K562 (cell line): ENCODE measurements around the gene PPM1M. TPM values are rescaled to one million over a fixed set of nuclear protein-coding genes. Genes with fewer than 3 reads are reported as not detected.

Experiments used
- ATAC-seq: fragments of 200-7000 bp; cut with Tn5 transposase; 3 replicates; pipeline ENCODE4 v1.9.1; 2020; ENCODE audit warnings: moderate library complexity
- BruUV-seq: library from RNA; stranded (reverse); fragments of 400-500 nt; replicated peaks from 2 replicates; lab custom pipeline; 2021; lab: Mats Ljungman, UMichigan
- CTCF ChIA-PET: fragments of 300-600 bp; formaldehyde crosslinking; extraction: SDS; loops from one replicate; lab custom pipeline; 2021; ENCODE audit warnings: low intra/inter-chr PET ratio; lab: Yijun Ruan, JAX
- POLR2A ChIA-PET: fragments of 300-600, 350-650 bp; sonication (Branson Sonifier 250); formaldehyde crosslinking; extraction: SDS; loops from one replicate; lab custom pipeline; 2021; ENCODE audit warnings: antibody characterized with exemption, inconsistent platforms; lab: Yijun Ruan, JAX
- DNase-seq, 4 experiments: peaks; one replicate each; pipeline versions ENCODE4 v3.0.0 to v3.0.0-alpha.2; 2011 to 2018; ENCODE audit warnings: low spot score in 3 of 4, mixed read lengths in 3 of 4; ENCODE audit errors: extremely low read depth in 1 of 4
- FAIRE-seq: peaks from 2 replicates; lab custom pipeline; 2011; peaks lifted over from hg19 to GRCh38; lab: Jason Lieb, UNC
- H2AFZ ChIP-seq: 2 replicates; pipeline ENCODE4 v1.6.0; 2011; ENCODE audit warnings: low read depth, low read length, control low read depth, inconsistent platforms
- H3K27ac ChIP-seq: fragments of 200-600 bp; 3 replicates; pipeline ENCODE4 v1.8.0; 2011; ENCODE audit warnings: low read depth, mild to moderate bottlenecking, control low read depth, inconsistent platforms, low read length, moderate library complexity, mixed read lengths; ENCODE audit errors: extremely low read depth
- H3K27me3 ChIP-seq, 2 experiments: fragments of 300-600 bp in 1 of 2; 2 replicates in 1 of 2; 3 replicates in 1 of 2; pipeline versions ENCODE4 v1.6.0 to v1.8.0; 2011; ENCODE audit warnings: inconsistent platforms in 2 of 2, low read length in 2 of 2, mild to moderate bottlenecking in 1 of 2, mixed read lengths in 1 of 2, moderate library complexity in 1 of 2; ENCODE audit not compliant: control insufficient read depth in 2 of 2, insufficient read depth in 2 of 2
- H3K36me3 ChIP-seq: fragments of 300-600 bp; 3 replicates; pipeline ENCODE4 v1.8.0; 2011; ENCODE audit warnings: mild to moderate bottlenecking, low read length, inconsistent platforms; ENCODE audit not compliant: control insufficient read depth, insufficient read depth
- H3K4me1 ChIP-seq, 2 experiments: fragments of 200-600 bp in 1 of 2; replicated peaks in 1 of 2; 2 replicates in 1 of 2; 3 replicates in 1 of 2; pipeline versions ENCODE4 v1.5.1 to v1.8.0; 2011; ENCODE audit warnings: inconsistent platforms in 2 of 2, low read length in 2 of 2, mild to moderate bottlenecking in 1 of 2, mixed read lengths in 1 of 2, moderate library complexity in 1 of 2; ENCODE audit not compliant: control insufficient read depth in 2 of 2, insufficient read depth in 2 of 2
- H3K4me2 ChIP-seq: 2 replicates; pipeline ENCODE4 v1.6.1; 2011; ENCODE audit warnings: low read length, control low read depth, inconsistent platforms, mixed read lengths; ENCODE audit not compliant: insufficient read depth
- H3K4me3 ChIP-seq: fragments of 200-600 bp; sonication (generic), shearing (Covaris generic); 2 replicates; pipeline ENCODE4 v1.5.1; 2016; ENCODE audit warnings: control low read depth, inconsistent platforms
- H3K79me2 ChIP-seq: fragments of 200-600 bp; 3 replicates; pipeline ENCODE4 v1.8.0; 2011; ENCODE audit warnings: low read length, inconsistent platforms; ENCODE audit not compliant: control insufficient read depth, insufficient read depth
- H3K9ac ChIP-seq, 2 experiments: 2 replicates each; pipeline versions ENCODE4 v1.6.0 to v1.6.1; 2011; ENCODE audit warnings: low read depth in 2 of 2, low read length in 2 of 2, control low read depth in 1 of 2, inconsistent platforms in 1 of 2, mild to moderate bottlenecking in 1 of 2, mixed read lengths in 1 of 2; ENCODE audit not compliant: insufficient read depth in 1 of 2
- H3K9me1 ChIP-seq: one replicate; pipeline ENCODE4 v1.6.0; 2011; ENCODE audit warnings: inconsistent platforms, mild to moderate bottlenecking, low read length, moderate library complexity; ENCODE audit not compliant: control insufficient read depth, insufficient read depth
- H3K9me3 ChIP-seq: replicated peaks from 2 replicates; pipeline ENCODE4 v1.5.1; 2011; ENCODE audit warnings: low read depth, low read length, inconsistent platforms; ENCODE audit not compliant: control insufficient read depth, insufficient read depth
- H4K20me1 ChIP-seq: replicated peaks from 2 replicates; pipeline ENCODE4 v1.6.1; 2011; ENCODE audit warnings: low read length, inconsistent platforms, mixed read lengths; ENCODE audit not compliant: control insufficient read depth, insufficient read depth
- CREM ChIP-seq: IDR thresholded peaks from 2 replicates; pipeline ENCODE4 v1.6.1; 2014; ENCODE audit warnings: antibody characterized with exemption, low read depth
- ELK1 ChIP-seq: sonication (generic); formaldehyde crosslinking; IDR thresholded peaks from 2 replicates; pipeline ENCODE4 v1.8.1; 2022; ENCODE audit warnings: missing genetic modification reagents
- HNRNPL ChIP-seq: fragments of 200-400 bp; formaldehyde crosslinking; IDR thresholded peaks from 2 replicates; pipeline ENCODE4 v1.6.1; 2017; ENCODE audit warnings: low read depth, mild to moderate bottlenecking, low read length
- KDM5B ChIP-seq: fragments of 200-600 bp; sonication (generic); IDR thresholded peaks from 2 replicates; pipeline ENCODE4 v1.6.1; 2012; ENCODE audit warnings: low read depth, mild to moderate bottlenecking, moderate library complexity, low read length, control low read depth, inconsistent platforms; ENCODE audit not compliant: insufficient replicate concordance
- L3MBTL2 ChIP-seq: fragments of 450-650 bp; IDR thresholded peaks from 2 replicates; pipeline ENCODE4 v1.6.1; 2016; ENCODE audit warnings: mild to moderate bottlenecking, moderate library complexity
- ZBTB49 ChIP-seq: sonication (generic); formaldehyde crosslinking; IDR thresholded peaks from 2 replicates; pipeline ENCODE4 v1.8.0; 2022; ENCODE audit warnings: missing genetic modification reagents, mild to moderate bottlenecking, borderline replicate concordance
- ZNF431 ChIP-seq: sonication (generic); formaldehyde crosslinking; IDR thresholded peaks from 2 replicates; pipeline ENCODE4 v1.8.0; 2022; ENCODE audit warnings: mild to moderate bottlenecking, missing genetic modification reagents
- ZNF740 ChIP-seq, 3 experiments: fragments of 200-800 bp in 1 of 3; sonication (Bioruptor generic) in 1 of 3; sonication (generic) in 1 of 3; formaldehyde crosslinking in 1 of 3; IDR thresholded peaks; 2 replicates each; pipeline versions ENCODE4 v1.6.1 to v1.8.0; 2016 to 2022; ENCODE audit warnings: mild to moderate bottlenecking in 2 of 3, missing compliant biosample characterization in 2 of 3, missing genetic modification characterization in 2 of 3, missing genetic modification reagents in 1 of 3
- WGBS: fragments of 100-300 bp; shearing (Covaris generic); methylation state at CpG from one replicate; pipeline ENCODE4 v1.1.6; 2016; ENCODE audit warnings: low coverage, mixed read lengths; ENCODE audit not compliant: insufficient coverage; ENCODE audit errors: missing lambda C conversion rate; 5-methylcytosine and 5-hydroxymethylcytosine counted together
- in situ Hi-C: fragments of 300-500 bp; cut with MboI; formaldehyde crosslinking; loops from 4 replicates; pipeline ENCODE4 v1.15.0; 2018; ENCODE audit warnings: inconsistent platforms, mixed read lengths
- intact Hi-C: fragments of 100-400 bp; cut with micrococcal nuclease; formaldehyde crosslinking; loops from 2 replicates; pipeline ENCODE4 v1.14.2; 2022
- polyA plus RNA-seq, 8 experiments: library from polyadenylated mRNA; depleted of rRNA in 4 of 8; stranded (reverse) in 5 of 8; unstranded in 3 of 8; fragments of >200 nt; fragmentation: Nextera tagmentation in 2 of 8; fragmentation: Illumina TruSeq in 1 of 8; extraction: Ambion mirVana in 2 of 8; extraction: Trizol in 1 of 8; gene quantifications; 2 replicates each; pipeline versions ENCODE4 v1.2.1 to v1.2.3, GENCODE V29; 2011 to 2014; ENCODE audit warnings: inconsistent platforms in 1 of 8, missing spikeins in 1 of 8
- total RNA-seq, 7 experiments: library from RNA; depleted of rRNA in 6 of 7; stranded (reverse); fragments of >200 nt in 6 of 7; fragmentation: Illumina TruSeq in 2 of 7; extraction: Trizol in 2 of 7; gene quantifications; 2 replicates each; pipeline versions ENCODE4 v1.2.1 to v1.2.3, GENCODE V29; 2011 to 2021; ENCODE audit warnings: low replicate concordance in 1 of 7

PPM1M gene
- total and polyA plus RNA-seq, 9 of the 15 experiments (the other 6 are each of a cell fraction or from before 2014, with no cell fraction given): 1.4 to 9.2 (median 4.4) TPM

GRCh38 chr3:52238761-52239701 lies 6.5 kb upstream of the PPM1M start, which contains the start of gene TWF2:
Gene TWF2 (minus strand): TSS chr3:52239158. CDS start chr3:52239016, 142 bp downstream.
- peak within 1 kb of the TSS; percentile 67 for H3K4me3 ChIP-seq
- POLR2A ChIA-PET: interaction anchor here (0.6 to 0.9 kb wide), 4 partner anchors 13 to 106 kb away, joined by 3 to 5 read pairs (median 4); partner anchors contain the start of gene TLR9
- peak within 1 kb of the TSS; percentile 77 to 96 for H3K9ac ChIP-seq
- DNase-seq (peak; percentile 82 to 95 (median 95)), ATAC-seq (peak; percentile 86), FAIRE-seq (no peak)
- no peaks in the 10 kb centered on the region for H3K9me1 ChIP-seq
- H3K27ac ChIP-seq: peak within 1 kb of the TSS; percentile 80
- no peaks in the 10 kb centered on the region for H3K27me3 ChIP-seq
- H3K36me3 ChIP-seq: peaks cover 6% of the 10 kb centered on the region; the same call in 2 of the 3 replicates
- CTCF ChIA-PET: no interaction called here
- BruUV-seq: TSS peak; percentile 90
- peak within 1 kb of the TSS; percentile 85 for H2AFZ ChIP-seq
- H3K9me3 ChIP-seq: no peaks in the 10 kb centered on the region
- peaks cover 51% of the 10 kb centered on the region for H3K79me2 ChIP-seq
- WGBS: 1% methylated on average over 20 of the region's 92 CpGs
- H3K4me1 ChIP-seq: peaks cover 38% of the 10 kb centered on the region in 2 experiments
- in situ Hi-C loops (no loop called here), intact Hi-C loops (no loop called here)
- H4K20me1 ChIP-seq: no peaks in the 10 kb centered on the region
- H3K4me2 ChIP-seq: peak within 1 kb of the TSS; percentile 98
- TF ChIP-seq ELK1 (CRISPR knock-in tag) (no peak), HNRNPL (peak; percentile 46; the same call in 1 of the 2 replicates), ZBTB49 (CRISPR knock-in tag) (no peak), ZNF431 (CRISPR knock-in tag) (no peak), CREM (0 out of 2 replicates have a peak, but pooled peaks have one; percentile 6), KDM5B (peak; percentile 47), ZNF740 (CRISPR knock-in tag; IDR thresholded peaks at IDR 0.05) (peak; percentile 81; the same call in 1 of the 2 replicates), ZNF740 (tag; IDR thresholded peaks at IDR 0.05) (peak in 1 of 2 experiments; percentile 60; a peak in 2 of 4 replicates), L3MBTL2 (peak; percentile 22; the same call in 1 of the 2 replicates)
